Measurements from ENCODE around the gene DCTN2.
"Not testable (repeated sequence)": the region's sequence is repeated elsewhere in the genome, so short reads cannot be mapped to it uniquely, and the experiment has no call there.

DCTN2 gene

DNA sequence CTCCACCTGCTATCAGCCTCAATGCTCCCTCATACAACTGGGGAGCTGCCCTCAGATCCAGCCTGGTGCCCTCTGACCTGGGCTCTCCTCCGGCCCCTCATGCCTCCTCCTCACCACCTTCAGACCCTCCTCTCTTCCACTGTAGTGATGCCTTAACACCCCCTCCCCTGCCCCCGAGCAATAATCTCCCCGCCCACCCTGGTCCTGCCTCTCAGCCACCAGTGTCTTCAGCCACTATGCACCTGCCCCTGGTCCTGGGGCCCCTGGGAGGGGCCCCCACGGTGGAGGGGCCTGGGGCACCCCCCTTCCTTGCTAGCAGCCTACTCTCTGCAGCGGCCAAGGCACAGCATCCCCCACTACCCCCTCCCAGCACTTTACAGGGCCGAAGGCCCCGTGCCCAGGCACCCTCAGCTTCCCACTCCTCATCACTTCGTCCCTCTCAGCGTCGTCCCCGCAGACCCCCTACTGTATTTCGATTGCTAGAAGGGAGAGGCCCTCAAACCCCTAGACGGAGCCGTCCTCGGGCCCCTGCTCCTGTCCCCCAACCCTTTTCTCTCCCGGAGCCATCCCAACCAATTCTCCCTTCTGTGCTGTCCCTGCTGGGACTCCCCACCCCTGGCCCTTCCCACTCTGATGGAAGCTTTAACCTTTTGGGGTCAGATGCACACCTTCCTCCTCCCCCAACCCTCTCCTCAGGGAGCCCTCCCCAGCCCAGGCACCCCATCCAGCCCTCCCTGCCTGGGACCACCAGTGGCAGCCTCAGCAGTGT, 21.2 kb downstream of the DCTN2 start:
- DNase-seq: no peak

DNA sequence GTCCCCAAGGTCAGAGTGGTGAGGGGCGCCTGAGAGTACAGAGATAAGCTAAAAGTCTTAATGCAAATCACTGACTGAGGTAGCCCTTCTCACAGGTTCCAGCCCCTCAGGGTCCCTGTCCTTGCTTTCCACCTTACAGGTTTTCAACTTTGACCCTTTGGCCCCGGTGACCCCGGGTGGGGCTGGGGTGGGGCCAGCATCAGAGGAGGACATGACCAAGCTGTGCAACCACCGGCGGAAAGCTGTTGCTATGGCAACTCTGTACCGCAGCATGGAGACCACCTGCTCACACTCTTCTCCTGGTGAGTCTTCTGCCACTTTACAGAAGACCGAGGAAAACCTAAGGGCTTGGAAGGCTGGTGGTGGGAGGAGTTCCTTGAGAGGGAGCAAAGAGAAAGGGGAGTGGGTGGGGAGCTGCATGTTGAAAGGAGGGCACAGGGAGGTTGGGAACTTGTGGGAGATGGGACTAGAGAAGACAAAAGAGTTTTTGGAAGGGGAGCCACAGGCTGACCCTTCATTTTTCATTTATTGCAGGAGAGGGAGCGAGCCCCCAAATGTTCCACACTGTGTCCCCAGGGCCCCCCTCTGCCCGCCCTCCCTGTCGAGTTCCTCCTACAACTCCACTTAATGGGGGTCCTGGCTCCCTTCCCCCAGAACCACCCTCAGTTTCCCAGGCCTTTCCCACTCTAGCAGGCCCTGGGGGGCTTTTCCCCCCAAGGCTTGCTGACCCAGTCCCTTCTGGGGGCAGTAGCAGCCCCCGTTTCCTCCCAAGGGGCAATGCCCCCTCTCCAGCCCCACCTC, 22.0 kb downstream of the DCTN2 start:
- no peak for DNase-seq

DNA sequence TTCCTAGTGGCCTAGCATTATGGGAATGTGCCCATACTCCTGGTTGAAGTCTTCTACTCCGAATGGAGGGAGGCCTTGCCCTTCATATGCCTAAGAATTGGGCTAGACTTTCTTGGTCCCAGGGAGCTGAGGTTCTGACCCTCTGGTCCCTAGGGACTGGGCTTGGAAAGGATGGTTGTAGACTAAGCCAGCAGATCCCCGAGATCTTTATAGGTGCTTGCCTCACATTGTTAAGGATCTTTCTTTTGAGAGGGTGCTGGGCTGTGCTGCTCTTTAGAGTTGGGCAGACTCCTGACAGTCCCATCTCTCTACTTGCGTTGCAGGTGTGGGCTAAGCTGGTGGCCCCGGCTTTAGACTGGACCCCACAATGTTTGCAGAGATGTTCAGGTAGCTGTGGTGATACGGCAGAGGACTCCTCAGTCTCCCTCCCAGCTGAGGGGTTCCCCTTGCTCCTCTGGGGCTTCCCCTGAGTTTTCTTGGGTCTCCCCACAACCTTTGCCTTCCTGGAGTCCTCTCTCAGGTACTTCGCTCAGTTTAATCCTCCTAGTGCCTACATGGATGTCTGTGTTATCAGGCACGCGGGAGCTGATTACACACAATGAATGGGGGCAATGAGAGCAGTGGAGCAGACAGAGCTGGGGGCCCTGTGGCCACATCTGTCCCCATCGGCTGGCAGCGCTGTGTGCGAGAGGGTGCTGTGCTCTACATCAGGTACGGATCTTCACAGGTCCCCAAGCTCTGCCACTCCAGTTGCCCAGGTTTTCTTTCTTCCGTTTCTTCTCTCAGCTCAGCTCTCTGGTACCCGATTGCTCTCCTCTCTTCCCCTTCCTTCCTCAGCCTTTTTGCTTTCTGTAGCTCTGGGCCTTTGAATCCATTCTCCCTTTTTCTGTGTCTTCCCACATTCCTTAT, 23.0 kb downstream of the DCTN2 start:
- no peak for DNase-seq

DNA sequence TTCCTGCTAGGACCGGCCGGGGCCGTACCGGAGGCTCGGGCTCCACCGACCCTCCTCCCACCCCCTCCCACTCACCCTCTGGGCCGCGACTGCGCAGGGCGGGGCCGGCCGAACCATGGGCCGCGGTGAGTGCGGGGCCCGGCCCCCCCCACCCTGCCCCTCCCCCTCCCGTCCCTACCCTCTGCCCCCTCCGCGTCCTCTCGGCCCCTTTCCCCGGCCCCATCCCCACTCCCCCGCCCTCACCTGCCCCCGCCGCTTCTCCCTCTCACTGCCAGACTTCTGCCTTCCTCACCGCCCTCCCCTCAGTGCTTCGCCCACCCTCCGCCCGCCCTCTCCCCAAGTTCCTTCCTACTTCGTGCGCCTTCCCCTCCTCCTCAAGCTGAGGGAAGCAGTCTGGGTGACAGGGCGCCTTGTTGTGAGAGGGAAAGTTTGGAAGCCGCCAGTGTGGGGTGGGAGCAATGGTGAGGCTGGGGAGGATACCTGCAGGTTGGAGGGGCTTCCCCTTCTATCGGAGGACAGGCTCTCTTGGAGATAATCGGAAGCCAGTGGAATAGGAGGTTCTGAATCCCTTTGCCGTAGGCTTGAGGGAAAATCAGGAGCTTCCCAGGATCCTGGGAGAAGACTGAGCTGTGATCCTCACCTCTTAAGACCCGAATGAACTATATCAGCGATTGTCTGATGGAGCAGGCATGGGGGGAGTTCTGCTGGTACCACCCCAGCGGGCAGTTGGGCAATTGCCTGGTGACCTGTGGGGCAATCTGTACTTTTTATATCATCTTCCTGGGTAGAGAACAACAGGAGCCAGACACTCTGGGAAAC, 23.9 kb downstream of the DCTN2 start:
- peak; percentile 70 for DNase-seq

DNA sequence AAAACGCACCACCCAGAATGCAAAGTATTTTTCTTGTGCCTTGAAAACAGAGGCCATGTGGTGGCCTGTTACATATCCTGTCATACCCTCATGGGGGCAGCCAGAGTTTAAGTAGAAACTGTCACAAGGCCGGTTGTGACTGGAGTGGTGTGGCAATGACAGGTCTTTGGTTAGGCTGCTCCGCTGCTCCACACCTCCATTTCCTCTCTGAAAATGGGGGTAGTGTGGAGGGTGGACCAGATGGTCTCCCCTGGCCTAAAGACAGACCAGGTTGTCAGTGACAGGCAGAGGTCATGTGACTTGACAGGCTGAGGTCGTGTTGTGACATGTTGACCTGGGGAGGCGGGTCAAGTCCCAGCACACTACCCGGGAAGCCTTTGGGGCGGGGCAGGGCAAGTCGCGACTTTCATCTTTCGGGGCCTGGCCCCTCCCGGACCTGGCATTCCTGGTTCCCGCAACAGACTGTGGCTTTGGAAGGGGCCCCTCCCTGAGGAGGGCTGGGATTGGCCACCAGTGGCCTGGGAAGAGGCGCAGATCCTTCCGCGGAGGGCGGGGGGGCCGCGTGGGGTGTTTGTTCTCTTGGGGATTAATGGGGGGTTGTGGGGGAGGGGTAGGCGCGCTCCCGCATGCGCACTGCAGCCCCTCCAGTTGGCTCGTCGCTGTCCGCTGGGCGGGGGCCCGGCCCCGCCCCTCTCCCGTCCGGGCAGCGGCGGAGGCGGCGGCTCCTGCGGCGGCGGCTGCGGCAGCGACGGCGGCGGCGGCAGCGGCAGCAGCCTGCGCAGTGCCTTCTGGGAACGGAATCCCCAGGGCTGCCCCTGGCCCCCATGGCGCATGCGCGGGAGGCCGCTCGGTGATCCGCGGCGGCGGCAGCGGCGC, 24.7 kb downstream of the DCTN2 start, which contains the start of gene MBD6:
MBD6 (plus strand) TSS at position 814 of the 876 bp plus-strand sequence. CDS start 1,480 bp downstream, outside the sequence.
- DNase-seq: peak; percentile 97

DNA sequence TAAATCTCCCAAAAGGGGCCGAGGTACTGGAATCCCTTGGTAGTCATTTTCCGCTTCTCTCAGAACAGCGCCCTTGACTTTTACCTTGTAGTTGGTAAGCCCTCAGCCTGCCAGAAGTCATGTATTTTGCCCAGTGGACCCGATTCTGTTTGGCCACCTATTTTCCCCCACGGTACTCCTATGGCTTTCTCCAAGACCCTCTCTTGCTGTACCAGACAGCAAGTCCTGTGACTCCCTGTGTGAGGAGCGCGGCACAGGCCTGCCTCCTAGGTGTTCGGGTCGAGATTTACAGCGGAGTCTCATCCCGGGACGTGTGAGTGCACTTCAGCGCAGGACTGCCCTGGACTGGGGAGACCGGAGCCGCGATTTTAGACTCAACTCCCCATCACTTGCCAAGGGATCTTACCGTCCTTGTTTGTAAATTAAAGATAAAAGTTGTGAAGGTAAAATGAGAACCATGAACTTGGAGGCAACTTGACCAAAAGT, 25.4 kb downstream of the DCTN2 start:
- DNase-seq: peak; percentile 74

DNA sequence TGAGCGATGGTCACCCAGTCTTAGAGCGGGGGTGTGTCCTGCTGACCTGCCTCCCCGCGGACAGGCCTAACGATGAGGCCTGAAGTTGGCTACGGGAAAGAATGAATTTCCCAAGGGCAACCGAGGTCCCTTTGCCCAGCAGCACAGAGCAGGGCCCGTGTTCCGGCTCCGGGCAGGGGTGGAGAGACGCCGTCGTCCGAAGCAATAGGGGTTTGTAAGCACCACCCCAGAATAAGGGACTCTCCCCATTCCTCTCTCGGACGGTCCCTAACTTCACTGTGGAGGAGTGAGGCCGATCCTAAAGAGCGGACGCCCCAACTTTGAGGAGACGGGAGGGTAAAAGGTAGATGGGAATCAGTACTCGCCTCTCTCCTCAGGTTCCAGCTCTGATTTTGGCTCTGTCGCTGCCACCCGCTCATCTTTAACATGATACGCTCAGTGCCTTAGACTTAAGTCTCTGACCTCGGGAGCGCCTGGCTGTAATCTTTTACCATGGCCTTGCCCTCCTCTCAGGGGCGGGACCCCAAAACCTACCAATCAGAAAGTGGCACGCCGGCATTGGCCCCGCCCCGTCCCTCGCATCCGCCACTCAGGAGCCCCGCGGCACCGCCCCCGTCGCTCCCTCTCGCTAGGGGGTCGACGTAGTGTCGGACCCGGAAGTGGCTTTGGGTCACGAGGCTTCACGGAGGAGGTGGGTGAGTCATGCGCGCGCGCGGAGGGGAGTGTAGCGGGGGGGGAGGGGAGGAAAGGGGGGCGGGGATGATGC, 26.8 kb downstream of the DCTN2 start, which contains the start of gene DDIT3:
DDIT3 (minus strand) TSS at position 462 of the 766 bp plus-strand sequence. CDS start 3,108 bp downstream, outside the sequence.
- DNase-seq: peak; percentile 99

DNA sequence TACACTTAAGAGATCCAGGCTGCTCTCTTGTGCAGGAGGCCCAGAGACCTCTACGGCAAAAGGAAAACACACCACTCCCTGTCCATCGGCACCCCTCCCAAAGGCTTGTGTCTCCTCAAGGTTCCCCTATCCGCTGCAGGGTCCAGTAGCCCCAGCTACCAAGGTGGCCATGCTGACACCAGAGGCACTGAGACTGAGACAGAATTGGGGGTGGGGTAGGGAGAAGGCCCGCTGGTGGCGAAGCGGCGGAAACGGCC, 27.3 kb downstream of the DCTN2 start:
- DNase-seq: no peak

DNA sequence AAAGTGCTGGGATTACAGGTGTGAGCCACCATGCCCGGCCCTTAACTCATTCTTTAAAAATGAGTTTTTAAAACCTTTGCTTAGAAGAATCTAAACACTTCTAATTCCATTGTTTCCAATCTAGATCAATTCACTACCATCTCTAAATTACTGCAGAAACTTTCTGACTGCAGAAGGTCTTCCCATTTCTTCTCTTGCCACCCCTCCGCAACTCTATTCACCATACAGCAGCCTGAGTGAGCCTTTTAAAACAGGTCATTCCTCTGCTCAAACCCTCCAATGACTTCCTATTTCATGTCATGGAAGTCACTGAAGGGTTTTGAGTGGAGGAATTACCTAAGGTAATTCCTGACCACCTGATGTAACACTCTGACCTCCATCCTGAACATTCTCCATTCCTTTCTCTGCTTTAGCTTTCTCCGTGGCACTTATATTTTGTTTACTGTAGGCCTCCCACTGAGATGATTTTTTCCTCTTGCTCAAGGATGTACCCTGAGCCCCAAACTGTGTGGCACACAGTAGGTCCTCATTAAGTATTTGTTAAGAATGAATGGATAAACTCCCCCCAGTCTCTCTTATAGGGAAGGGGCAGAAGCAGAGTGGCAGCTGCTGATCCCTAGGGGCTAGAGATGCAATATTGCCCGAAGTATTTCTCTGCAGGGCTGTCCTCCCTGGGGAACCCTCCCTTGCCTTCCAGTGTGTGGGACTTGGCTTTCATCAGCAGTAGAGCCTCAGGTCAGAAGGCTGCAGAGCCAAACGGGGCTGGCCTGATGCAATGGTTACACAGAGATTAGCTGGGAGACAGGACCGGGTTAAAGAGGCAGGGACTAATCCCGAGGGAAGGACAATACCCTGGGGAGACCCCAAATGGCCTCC, 27.8 kb downstream of the DCTN2 start:
- peak; percentile 66 for DNase-seq

DNA sequence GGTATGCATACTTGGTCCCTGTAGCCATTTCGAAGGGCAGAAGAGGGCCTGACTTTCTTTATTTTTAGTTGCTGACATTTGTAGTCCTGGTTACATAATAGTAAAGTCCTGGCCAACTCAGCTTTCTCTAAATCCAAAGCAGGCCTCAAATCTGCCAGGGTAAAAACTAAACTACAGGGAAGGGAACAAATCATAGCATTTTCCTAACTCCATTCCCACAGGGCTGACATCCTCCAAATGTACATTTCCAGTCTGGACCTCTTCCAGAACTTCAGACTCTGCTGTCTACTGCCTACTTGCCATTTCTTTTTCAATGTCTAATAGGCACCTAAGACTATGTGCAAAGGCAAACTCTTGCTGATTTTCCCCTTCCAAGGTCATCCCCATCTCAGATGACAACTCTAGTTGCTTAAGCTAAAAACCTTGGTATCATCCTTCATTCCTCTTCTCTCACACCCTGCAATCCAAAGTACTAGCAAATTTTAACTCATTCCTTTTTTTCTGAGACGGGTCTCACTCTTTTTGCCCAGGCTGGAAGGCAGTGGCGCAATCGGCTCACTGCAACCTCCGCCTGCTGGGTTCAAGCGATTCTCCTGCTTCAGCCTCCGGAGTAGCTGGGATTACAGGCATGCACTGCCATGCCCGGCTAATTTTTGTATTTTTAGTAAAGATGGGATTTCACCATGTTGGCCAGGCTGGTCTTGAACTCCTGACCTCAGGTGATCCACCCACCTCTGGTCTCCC, 28.6 kb downstream of the DCTN2 start:
- no peak for DNase-seq

DNA sequence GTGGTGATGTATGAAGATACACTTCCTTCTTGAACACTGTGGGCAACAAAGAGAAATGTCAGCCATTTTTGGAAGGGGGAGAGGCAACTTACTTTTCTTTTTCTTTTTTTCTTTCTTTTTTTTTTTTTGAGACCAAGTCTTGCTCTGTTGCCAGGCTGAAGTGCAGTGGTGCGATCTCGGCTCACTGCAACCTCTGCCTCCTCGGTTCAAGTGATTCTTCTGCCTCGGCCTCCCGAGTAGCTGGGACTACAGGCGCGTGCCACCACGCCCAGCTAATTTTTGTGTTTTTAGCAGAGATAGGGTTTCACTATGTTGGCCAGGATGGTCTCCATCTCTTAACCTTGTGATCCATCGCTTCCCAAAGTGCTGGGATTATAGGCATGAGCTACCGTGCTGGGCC, 29.3 kb downstream of the DCTN2 start:
- DNase-seq: not testable (repeated sequence)

DNA sequence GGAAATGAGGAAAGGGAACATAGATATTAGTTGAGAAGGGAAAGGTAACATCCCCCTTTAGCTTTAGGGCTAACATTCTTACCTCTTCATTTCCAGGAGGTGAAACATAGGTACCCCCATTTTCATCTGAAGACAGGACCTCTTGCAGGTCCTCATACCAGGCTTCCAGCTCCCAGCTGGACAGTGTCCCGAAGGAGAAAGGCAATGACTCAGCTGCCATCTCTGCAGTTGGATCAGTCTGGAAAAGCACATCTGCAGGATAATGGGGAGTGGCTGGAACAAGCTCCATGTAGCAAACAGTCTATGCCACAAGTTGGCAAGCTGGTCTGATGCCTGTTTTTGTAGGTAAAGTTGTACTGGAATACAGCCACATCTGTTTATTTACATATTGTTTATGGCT, 29.8 kb downstream of the DCTN2 start:
- no peak for DNase-seq

DNA sequence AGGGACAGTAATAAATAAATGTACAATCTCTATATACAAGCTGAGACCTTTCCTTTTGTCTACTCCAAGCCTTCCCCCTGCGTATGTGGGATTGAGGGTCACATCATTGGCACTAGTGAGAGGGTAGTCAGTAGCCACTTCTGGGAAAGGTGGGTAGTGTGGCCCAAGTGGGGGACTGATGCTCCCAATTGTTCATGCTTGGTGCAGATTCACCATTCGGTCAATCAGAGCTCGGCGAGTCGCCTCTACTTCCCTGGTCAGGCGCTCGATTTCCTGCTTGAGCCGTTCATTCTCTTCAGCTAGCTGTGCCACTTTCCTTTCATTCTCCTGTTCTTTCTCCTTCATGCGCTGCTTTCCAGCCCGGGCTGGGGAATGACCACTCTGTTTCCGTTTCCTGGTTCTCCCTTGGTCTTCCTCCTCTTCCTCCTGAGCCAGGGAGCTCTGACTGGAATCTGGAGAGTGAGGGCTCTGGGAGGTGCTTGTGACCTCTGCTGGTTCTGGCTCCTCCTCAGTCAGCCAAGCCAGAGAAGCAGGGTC, 30.3 kb downstream of the DCTN2 start:
- DNase-seq: no peak

DNA sequence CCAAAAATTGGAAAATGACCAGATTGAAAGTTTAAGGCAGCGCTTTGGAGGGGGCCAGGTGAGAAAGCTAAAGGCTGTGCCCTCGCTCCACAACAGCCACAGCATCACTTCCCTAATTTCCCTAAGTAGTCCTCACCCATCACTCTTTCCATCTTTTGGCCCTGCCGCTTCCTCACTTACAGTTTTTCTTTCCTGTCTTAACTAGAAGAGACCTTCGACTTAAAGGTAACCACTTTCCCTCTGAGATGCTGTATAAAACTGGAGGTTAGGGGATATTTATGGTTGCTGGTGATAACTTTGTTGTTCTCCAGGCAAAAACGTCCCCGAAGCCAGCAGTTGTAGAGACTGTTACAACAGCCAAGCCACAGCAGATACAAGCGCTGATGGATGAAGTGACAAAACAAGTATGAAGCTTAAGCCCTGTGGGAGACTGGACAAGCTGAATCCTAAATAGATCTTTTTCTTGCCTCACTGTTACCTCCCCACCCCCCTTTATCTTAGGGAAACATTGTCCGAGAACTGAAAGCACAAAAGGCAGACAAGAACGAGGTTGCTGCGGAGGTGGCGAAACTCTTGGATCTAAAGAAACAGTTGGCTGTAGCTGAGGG, 31.0 kb downstream of the DCTN2 start:
- no peak for DNase-seq

DNA sequence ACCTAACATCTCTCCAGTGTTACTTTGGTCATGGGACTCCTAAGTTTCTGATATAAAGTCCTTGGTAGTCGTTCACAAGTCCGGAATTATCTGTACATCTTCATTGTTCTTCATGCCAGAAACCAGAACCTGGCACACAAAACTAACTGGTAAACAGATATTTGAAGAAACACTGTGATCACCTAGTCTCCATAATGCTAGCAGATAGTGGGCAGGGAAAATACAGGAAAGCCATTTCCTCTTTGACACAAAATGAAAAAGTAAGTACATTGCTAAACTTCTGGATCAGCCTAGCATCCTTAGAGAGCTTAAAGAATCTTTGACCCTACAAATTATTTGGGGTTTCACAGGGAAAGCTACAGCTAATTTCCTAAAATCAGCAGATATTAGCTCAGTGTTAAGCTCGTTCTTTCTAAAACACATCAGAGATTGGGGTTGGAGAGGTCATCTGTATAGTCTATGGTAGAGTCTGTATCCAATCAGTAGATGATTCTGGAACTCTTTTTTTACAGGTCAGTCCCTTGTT, 31.5 kb downstream of the DCTN2 start:
- no peak for DNase-seq

DNA sequence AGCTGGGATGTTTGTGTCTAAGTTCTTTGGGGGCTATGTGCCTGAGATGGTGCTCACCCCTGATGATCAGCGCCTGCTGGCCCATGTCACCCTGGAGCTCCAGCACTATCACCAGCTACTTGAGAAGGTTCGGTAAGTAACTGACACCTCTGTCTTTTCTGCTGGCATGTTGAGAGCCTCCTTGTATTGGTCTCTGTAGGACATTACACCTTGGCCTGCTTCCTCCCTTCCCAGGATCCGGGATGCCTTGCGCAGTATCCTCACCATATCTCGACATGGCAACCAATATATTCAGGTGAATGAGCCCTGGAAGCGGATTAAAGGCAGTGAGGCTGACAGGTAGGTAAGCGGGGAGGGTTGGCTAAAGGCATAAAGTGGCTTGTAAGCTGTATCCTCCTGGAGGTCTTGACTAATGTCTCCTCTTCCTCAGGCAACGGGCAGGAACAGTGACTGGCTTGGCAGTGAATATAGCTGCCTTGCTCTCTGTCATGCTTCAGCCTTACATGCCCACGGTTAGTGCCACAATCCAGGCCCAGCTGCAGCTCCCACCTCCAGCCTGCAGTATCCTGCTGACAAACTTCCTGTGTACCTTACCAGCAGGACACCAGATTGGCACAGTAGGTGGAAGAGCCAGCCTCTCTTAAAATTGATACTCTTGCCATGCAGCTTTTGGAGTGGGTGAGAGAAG, 32.1 kb downstream of the DCTN2 start:
- DNase-seq: no peak

DNA sequence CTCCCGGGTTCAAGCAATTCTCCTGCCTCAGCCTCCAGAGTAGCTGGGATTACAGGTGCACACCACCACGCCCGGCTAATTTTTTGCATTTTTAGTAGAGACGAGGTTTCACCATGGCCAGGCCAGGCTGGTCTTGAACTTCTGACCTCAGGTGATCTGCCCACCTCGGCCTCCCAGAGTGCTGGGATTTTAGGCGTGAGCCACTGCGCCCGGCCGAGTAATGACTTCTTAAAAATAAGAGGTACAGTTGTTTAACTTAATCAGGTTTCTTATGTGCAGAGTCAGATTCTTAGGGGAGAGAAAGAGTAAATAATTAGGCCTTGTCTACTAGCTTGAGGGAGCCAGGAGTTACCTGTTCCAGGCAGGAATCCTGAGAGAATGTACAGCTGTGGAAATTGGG, 32.7 kb downstream of the DCTN2 start:
- DNase-seq: not testable (repeated sequence)
